Suprapubic skin (tissue), 4 donors: ENCODE data around the gene KLKB1.

Source experiments
- CTCF ChIP-seq, 2 donors: fragments of 200-600 bp in 1 of 2; fragments of 450-650 bp in 1 of 2; sonication (generic) in 1 of 2; IDR thresholded peaks; one replicate each; pipeline ENCODE4 v1.5.1; 2016 to 2019; ENCODE audit warnings: antibody characterized with exemption in 2 of 2, mild to moderate bottlenecking in 1 of 2, moderate library complexity in 1 of 2
- POLR2A ChIP-seq, 2 donors: fragments of 450-650 bp; IDR thresholded peaks; one replicate each; pipeline ENCODE4 v1.6.1; 2017; ENCODE audit warnings: antibody characterized with exemption in 2 of 2, mild to moderate bottlenecking in 2 of 2, moderate library complexity in 2 of 2
- POLR2AphosphoS5 ChIP-seq, 3 donors: sonication (generic); formaldehyde crosslinking; IDR thresholded peaks; one replicate each; pipeline ENCODE4 v1.6.1; 2017; ENCODE audit warnings: antibody characterized with exemption in 3 of 3

GRCh38 chr4:186291256-186291890 is 64.1 kb downstream of the KLKB1 start:
- TF ChIP-seq CTCF (IDR thresholded peaks at IDR 0.05) (no peak), POLR2AphosphoS5 (IDR thresholded peaks at IDR 0.05) (no peak), POLR2A (IDR thresholded peaks at IDR 0.05) (no peak)
